Fibroblast of the conjunctiva (primary cell): ENCODE measurements around the gene DDX39A.
"Not testable (repeated sequence)": the region's sequence is repeated elsewhere in the genome, so short reads cannot be mapped to it uniquely, and the experiment has no call there.

Experiments used
- DNase-seq: peaks from one replicate; pipeline ENCODE4 v3.0.0-alpha.2; 2010; ENCODE audit warnings: low read depth

DDX39A gene

DNA sequence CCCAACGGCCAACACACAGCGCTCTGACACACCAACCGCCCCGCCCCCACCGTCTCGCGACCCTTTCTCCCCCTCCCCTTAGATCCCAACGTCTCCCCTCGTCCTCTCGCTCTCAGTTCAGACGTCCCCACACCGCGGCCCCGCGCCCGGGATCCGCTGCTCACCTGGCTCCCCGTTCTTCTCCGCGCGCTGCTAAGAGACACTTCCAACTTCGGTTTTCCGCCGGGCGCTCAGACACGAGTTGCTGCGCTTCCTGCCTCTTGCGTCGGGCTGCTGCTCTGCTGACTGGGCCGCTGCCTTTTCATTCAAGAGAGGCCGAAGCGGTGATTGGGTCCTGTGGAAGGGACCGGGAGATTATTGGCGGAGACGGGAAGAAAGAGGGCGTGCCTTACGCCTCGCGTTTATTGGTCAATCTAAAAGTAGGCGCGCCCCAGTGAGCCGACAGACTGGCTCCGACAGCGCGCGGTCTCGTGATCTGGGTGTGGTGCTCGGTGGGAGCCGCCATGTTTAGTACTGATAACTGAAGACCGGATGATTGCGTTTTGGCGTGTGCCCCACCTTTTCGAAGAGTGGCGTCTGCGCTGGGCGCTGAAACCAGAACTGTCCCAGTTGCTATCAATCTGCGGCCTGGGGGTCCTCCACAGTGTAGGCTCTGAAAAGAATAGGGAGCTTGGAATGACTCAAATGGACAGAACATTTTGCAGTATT, at the start of gene DDX39A:
TSS of gene DDX39A (minus strand) at position 236 of the 708 bp plus-strand sequence. CDS start 6,121 bp downstream, outside the sequence.
- DNase-seq, result peak; percentile 99

DNA sequence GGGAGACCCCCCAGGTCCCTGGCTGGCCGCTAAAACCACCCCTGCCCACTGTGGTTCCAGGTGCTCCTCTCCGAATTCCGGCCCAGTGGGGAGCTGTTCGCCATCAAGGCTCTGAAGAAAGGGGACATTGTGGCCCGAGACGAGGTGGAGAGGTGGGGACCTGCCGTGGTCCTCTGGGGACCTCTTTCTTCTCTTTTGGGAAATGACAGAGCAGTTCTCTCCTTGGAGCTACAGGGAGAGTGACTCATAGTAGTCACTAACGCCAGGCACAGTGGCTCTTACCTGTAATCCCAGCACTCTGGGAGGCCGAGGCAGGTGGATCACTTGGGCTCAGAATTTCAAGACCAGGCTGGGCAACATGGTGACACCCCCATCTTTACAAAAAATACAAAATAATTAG, 48.7 kb upstream of the DDX39A start:
- DNase-seq, result no peak

DNA sequence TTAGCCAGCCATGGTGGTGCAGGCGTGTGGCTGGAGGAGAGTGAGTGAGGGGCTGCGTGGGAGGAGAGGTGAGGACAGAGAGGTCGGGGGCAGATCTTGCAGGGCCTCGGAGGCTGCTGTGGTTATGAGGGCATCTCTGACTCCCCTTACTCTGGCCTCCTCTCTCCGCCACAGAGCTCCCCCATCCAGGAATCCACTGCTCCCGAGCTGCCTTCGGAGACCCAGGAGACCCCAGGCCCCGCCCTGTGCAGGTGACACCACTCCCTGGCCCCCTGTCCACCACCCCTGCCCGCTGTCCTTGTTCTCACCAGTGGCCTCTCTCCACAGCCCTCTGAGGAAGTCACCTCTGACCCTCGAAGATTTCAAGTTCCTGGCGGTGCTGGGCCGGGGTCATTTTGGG, 48.2 kb upstream of the DDX39A start:
- DNase-seq, result no peak

DNA sequence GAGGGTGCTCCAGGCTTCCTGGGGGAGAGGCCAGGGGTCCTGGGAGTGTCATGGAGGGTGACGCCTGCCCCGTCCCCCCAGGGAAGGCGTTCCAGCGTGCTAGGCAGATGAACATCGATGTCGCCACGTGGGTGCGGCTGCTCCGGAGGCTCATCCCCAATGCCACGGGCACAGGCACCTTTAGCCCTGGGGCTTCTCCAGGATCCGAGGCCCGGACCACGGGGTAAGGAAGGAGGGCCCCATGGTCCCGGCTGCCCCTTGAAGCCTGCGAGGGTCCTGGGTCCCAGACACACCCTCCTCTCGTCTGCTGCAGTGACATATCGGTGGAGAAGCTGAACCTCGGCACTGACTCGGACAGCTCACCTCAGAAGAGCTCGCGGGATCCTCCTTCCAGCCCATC, 44.6 kb upstream of the DDX39A start:
- DNase-seq, result no peak

DNA sequence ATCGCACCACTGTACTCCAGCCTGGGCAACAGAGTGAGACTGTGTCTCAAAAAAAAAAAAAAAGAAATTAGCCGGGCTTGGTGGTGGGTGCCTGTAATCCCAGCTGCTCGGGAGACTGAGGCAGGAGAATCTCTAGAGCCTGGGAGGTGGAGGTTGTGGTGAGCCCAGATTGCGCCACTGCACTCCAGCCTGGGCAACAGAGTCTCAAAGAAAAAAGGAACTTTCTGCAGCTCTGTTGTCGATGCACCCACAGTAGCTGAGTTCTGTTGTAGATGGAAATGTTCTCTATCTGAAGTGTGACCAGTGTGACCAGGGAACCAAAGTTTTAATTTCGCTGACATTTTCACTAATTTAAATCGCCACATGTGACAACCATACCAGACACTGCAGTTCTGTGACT, 43.3 kb upstream of the DDX39A start:
- not testable (repeated sequence) for DNase-seq

DNA sequence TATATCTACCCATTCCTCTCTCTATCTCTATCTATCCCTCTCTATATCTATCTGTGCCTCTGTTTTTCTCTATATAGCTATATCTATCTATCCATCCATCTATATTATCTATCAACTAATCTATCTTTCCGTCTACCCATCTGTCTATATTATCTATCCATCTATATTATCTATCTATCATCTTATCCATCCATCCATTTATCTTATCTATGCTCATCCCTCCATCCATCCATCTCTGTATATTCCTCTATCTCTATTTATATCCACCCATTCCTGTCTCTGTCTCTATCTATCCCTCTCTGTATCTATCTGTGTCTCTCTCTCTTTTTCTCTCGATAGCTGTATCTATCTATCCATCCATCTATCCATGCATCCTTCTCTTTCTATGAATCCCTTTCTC, 41.8 kb upstream of the DDX39A start:
- no peak for DNase-seq

DNA sequence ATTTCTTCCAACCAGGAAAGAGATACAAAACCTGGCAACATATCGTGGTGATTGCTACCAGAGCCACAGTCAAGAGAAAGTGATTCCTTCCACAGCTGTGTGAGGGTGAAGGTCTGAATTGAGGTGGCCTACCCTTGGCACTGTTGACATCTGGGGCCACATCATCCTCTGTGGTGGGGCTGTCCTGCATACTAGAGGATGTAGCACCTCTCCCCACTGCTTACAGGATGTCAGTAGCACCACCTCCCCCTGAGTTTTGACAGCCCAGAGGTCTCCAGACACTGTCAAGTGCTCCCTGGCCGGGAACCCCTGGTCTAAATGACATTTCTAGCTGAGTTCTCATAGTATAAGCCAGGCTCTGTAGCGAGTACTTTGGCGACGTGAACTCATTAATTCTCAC, 40.6 kb upstream of the DDX39A start:
- no peak for DNase-seq

DNA sequence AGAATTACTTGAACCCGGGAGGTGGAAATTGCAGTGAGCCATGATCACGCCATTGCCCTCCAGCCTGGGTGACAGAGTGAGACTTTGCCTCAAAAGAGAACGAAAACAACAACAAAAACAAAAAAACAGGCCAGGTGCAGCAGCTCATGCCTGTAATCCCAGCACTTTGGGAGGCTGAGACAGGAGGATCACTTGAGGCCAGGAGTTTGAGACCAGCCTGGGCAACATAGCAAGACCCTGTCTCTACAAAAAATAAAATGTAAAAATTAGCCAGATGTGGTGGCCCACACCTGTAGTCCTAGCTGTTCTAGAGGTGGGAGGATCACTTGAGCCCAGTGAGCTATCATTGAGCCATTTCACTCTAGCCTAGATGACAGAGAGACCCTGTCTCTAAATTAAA, 33.2 kb upstream of the DDX39A start:
- not testable (repeated sequence) for DNase-seq

DNA sequence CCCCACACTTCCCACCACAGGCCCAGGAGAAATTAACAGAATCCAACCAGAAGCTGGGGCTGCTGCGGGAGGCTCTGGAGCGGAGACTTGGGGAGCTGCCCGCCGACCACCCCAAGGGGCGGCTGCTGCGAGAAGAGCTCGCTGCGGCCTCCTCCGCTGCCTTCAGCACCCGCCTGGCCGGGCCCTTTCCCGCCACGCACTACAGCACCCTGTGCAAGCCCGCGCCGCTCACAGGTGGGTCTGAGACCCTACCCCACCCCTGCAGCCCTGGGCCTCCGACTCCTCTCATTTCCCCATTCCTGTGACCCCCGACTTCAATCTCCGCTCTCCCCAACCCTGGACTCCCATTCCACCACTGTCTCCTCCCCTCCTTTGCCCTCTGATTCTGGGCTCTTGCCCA, 31.7 kb upstream of the DDX39A start:
- DNase-seq, result no peak

DNA sequence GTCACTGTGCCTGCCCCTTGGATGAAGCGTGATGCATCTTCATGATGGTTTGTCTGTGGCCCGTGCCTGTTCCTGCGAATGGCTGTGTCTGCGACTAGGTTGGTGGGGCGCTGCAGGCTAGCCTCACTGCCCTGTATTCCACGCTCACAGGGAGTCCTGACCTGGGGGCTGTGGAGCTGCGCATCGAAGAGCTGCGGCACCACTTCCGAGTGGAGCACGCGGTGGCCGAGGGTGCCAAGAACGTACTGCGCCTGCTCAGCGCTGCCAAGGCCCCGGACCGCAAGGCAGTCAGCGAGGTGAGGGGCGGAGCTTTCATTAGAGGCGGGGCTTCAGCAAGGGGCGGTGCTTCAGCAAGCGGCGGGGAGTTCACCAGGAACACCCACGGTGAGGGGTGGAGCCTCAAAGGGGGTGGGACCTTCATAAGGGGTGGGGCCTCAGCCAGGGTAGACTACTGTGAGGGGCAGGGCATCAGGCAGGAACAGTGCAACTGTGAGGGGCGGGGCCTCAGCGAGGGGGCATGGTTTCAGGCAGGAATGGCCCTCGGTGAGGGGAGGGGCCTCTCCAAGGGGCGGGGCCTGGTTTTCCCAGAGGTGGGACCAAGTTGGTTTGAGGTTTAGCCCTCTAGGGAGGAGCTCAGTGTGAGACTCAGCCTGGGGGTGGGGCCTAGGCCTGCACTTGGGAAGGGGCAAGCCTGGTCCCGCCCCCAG, 31.2 kb upstream of the DDX39A start:
- DNase-seq, result no peak

DNA sequence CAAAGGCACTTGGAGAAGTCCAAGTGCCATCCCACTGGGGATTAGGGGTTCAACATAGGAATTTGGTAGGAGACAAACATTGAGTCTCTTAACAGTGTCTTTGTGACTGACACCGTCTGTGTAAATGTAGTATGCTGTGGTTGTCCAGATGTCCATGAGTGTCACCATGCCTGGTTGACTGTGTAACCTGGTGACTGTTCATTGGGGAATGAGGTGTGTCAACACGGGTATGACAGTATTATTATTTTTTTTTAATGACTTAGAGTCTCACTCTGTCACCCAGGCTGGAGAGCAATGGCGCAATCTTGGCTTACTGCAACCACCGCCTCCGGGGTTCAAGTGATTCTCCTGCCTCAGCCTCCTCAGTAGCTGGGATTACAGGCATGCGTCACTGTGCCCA, 30.2 kb upstream of the DDX39A start:
- no peak for DNase-seq

DNA sequence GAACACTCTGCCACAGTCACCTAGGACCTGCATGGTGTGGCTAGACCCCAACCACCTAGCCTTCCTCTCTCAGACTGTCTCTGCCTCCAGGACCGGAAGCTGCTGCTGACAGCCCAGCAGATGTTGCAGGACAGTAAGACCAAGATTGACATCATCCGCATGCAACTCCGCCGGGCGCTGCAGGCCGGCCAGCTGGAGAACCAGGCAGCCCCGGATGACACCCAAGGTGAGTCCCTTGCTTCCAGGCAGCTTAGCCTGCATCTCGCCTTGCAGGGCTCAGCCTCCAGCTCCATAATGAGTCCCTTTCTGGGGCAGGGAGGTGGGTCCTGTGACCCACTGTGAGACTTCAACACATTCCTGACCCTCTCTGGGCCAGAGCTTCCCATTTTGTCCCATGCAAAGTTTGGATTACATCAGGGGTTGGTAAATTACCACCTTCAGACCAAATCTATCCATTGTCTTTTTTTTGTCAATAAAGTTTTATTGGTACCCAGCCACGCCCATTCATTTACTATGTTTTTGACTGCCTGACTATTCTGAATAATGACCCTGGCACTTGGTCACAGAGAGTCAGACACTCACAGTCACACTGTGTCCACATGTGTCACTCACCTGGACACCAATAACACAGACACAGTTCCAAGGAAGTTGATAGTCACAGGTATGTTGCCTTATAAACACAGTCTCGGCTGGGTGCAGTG, 27.3 kb upstream of the DDX39A start:
- no peak for DNase-seq

DNA sequence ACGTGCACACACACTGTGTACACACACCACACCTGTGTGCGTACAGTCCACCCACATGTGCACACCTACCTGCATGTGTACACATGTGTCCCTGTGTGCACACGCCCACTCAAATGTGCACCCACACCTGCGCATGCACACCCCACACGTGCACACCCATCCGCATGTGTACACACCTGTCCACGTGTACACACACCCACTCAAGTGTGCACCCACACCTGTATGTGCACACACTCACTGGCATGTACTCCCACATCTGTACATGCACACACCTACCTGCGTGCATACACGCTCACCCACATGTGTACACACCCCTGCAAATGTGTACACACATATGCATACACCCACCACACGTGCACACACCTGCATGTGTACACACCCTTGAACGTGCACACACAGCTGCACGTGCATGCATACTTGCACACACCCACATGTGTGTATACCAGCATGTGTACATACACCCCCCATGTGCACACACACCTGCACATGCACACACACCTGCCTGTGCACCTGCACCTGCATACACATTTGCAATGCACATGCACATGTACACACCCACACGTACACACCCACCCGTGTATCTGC, 24.6 kb upstream of the DDX39A start:
- DNase-seq, result no peak

DNA sequence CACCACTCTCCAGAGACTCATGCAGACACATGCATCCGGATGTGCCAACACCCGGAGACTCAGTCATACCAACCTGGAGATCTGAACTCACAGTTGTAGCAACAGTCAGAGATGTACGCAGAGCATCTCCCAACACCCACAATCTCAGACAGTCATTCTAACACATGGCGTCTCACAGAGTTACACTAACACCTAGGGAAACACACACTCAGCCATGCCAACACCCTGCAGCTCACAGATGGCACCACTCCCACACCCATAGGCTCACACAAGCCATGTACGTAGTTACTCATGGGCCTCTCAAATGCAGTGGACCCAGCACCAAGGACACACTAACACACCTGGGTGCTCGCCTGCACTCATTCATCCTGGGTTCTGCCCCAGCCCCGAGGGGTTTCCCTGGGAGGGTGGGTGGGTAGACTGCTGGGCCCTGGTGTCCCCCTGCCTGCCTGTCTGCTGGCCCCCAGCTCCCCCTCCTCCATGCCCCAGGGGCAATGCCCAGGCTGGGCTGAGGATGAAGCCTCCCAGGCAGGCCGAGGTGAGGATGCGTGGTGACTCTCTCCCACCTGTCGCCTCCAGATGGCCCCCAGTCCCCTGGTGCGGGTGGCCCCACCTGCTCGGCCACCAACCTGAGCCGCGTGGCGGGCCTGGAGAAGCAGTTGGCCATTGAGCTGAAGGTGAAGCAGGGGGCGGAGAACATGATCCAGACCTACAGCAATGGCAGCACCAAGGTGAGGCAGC, 23.9 kb upstream of the DDX39A start:
- no peak for DNase-seq

DNA sequence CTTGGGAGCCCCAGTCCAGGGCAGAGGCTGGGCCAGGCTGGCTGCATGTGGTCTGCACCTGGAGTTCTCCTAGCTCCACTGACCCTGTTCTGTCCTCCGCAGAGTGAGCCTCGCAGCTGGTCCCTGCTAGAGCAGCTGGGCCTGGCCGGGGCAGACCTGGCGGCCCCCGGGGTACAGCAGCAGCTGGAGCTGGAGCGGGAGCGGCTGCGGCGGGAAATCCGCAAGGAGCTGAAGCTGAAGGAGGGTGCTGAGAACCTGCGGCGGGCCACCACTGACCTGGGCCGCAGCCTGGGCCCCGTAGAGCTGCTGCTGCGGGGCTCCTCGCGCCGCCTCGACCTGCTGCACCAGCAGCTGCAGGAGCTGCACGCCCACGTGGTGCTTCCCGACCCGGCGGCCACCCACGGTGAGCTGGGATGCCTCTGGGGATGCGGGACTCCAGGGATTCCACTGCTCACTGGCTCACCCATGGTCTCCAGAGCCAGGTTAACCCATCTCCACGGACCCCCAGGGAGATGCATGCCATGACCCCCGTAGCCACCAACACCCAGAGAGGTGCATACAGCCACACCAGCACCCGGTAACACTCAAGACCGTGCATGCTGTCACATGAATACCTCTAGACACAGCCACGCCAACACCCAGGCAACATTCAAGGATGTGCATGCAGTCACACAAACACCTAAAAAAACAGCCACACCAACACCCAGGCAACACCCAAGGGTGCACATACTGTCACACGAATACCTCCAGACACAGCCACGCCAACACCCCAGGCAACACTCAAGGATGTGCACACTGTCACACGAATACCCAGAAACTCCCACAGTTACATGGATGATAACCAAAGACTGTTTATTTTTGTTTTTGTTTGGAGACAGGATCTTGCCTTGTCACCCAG, 22.1 kb upstream of the DDX39A start:
- no peak for DNase-seq

DNA sequence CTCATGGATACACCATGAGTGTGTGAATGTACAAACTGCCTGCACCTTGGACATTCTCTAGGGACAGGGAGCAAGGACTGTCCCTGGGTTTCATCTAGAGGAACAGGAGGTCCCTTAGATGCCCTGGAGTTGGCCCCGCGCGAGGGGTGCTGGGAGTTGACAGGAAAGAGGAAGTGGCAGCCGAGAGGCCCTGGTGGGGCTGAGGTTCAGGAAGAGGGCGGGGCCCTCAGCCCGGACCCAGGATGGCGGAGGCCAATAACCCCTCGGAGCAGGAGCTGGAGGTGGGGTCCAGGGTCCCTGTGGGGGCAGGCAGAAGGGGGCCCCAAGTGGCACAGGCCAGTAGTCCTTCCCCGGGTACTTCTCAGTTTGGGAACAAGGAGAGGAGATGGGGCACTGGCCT, 20.9 kb upstream of the DDX39A start:
- no peak for DNase-seq

DNA sequence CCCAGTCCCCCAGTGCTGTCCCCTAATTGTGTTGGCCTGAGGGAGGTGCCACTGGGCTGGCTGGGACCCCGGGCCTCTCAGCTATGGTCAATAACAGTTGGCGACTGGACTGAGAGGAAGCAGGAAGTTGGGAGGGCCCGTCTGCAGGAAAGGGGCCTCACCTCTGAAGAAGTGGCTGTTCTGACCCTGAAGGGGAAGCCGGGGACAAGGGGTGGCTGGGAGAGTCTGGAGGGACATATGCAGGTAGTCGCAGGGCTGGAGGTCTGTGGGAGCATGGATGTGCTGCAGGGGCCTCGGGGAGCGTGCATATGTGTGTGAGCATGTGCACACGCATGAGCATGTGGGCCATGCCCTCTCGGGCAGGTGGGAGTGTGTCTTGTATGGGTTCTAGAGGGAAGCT, 19.9 kb upstream of the DDX39A start:
- DNase-seq, result no peak

DNA sequence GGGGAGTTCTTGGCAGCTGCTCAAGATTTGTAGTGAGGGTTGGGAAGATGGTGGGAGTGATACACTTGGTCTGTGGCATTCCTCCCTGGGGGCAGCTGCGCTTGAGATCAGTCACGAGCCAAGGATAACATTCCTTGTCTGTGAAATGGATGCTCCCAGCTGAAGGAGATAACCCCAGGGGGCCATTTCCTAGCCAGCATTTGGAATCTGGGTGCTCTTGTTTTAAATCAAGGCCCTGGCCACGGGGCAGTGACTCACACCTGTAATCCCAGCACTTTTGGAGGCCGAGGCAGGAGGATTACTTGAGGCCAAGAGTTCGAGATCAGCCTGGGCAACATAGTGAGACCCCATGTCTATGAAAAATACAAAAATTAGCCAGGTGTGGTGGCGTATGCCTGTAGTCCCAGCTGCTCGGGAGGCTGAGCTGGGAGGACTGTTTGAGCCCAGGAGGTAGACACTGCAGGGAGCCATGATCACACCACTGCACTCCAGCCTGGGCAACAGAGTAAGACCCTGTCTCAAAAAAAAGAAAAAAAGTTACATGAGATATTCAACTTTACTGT, 18.5 kb upstream of the DDX39A start:
- no peak for DNase-seq

DNA sequence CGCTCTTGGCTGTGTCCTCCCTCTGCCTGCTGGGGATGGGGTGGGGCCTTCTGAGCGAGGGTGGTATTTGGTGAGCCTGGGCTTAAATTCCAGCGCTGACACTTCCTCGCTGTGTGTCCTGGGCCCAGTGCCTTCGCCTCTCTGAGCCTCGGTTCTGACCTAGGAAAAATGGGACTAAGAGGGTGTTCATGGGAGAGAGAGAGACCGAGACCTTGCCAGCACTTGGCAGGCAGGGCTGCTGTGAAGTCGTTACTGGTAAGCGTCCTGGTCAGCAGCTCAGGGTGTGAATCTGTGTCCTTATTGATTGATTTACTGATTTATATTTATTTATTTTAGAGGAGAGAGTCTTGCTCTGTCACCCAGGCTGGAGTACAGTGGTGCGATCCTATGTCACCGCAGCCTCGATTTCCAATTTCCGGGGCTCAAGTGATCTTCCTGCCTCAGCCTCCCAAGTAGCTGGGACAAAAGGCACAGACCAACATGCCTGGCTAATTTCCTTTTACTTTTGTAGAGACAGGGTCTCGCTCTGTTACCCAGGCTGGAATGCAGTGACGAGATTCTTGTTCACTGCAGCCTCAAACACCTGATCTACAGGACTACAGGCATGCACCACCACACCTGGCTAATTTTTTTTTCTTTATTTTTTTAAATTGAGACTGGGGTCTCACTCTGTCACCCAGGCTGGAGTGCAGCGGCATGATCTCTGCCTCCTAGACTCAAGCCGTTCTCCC, 16.3 kb upstream of the DDX39A start:
- DNase-seq, result no peak
